Osteoblast (primary cell): Measurements from ENCODE around the gene MIB2. TPM values are rescaled to one million over a fixed set of nuclear protein-coding genes. Genes with fewer than 3 reads are reported as not detected.
A peak's percentile ranks its signal among the peaks of the same experiment; 100 is the strongest.

ENCODE experiments used
- DNase-seq: peaks from one replicate; pipeline ENCODE4 v3.0.0; 2011; ENCODE audit warnings: low spot score, mixed read lengths; ENCODE audit not compliant: insufficient read length; ENCODE audit errors: missing footprints
- H2AFZ ChIP-seq: 2 replicates; pipeline ENCODE4 v1.6.0; 2011; ENCODE audit warnings: mild to moderate bottlenecking, low read length
- H3K27ac ChIP-seq: 2 replicates; pipeline ENCODE4 v1.5.1; 2011; ENCODE audit warnings: mild to moderate bottlenecking, low read depth, low read length, moderate library complexity
- H3K27me3 ChIP-seq: 2 replicates; pipeline ENCODE4 v1.6.0; 2012; ENCODE audit warnings: mild to moderate bottlenecking, control low read depth, inconsistent platforms, low read length, moderate library complexity; ENCODE audit not compliant: insufficient read depth
- H3K36me3 ChIP-seq: 2 replicates; pipeline ENCODE4 v1.5.1; 2011; ENCODE audit warnings: mild to moderate bottlenecking, low read length, control low read depth, moderate library complexity; ENCODE audit not compliant: insufficient read depth
- H3K4me1 ChIP-seq: 2 replicates; pipeline ENCODE4 v1.5.1; 2011; ENCODE audit warnings: mild to moderate bottlenecking, low read length, control low read depth, moderate library complexity; ENCODE audit not compliant: insufficient read depth
- H3K4me2 ChIP-seq: 2 replicates; pipeline ENCODE4 v1.6.0; 2011; ENCODE audit warnings: mild to moderate bottlenecking, low read length; ENCODE audit not compliant: insufficient read depth
- H3K4me3 ChIP-seq: fragments of 200-600 bp; sonication (generic); 3 replicates; pipeline ENCODE4 v1.5.1; 2012; ENCODE audit warnings: mild to moderate bottlenecking, low read length, inconsistent platforms; ENCODE audit not compliant: insufficient read depth
- H3K79me2 ChIP-seq: 2 replicates; pipeline ENCODE4 v1.6.0; 2012; ENCODE audit warnings: mild to moderate bottlenecking, low read length, control low read depth, inconsistent platforms; ENCODE audit not compliant: insufficient read depth
- H3K9me3 ChIP-seq: 2 replicates; pipeline ENCODE4 v1.5.1; 2011; ENCODE audit warnings: low read depth, low read length, control low read depth
- H4K20me1 ChIP-seq: 2 replicates; pipeline ENCODE4 v1.6.0; 2012; ENCODE audit warnings: mild to moderate bottlenecking, low read length, control low read depth; ENCODE audit not compliant: insufficient read depth
- CTCF ChIP-seq: IDR thresholded peaks from 2 replicates; pipeline ENCODE4 v1.5.1; 2011; ENCODE audit warnings: mild to moderate bottlenecking, low read depth, low read length, moderate library complexity; ENCODE audit errors: extremely low read depth
- total RNA-seq: library from RNA; depleted of rRNA; stranded (reverse); fragments of >200 nt; gene quantifications from 2 replicates; pipeline ENCODE4 v1.2.3, GENCODE V29; 2012

MIB2 gene
- total RNA-seq, 1 donor: 80.7 TPM

GRCh38 chr1:1596493-1597274 is 18.6 kb upstream of the MIB2 start:
- Histone ChIP-seq H3K4me1 (no peaks in the 10 kb centered on the region), H3K4me3 (no peak overlapping the region), H3K4me2 (no peak overlapping the region), H3K9me3 (no peaks in the 10 kb centered on the region), H3K36me3 (no peaks in the 10 kb centered on the region), H4K20me1 (peaks cover 4% of the 10 kb centered on the region), H2AFZ (no peak overlapping the region), H3K27me3 (peaks cover 48% of the 10 kb centered on the region), H3K79me2 (no peaks in the 10 kb centered on the region), H3K27ac (no peak overlapping the region)
- TF ChIP-seq CTCF: no peak
- DNase-seq: peak; percentile 88

- no peak overlapping the region for H3K4me3 ChIP-seq
- H2AFZ ChIP-seq: no peak overlapping the region
- H3K27me3 ChIP-seq: peaks cover 52% of the 10 kb centered on the region
- H4K20me1 ChIP-seq: peaks cover 4% of the 10 kb centered on the region
- H3K27ac ChIP-seq: no peak overlapping the region
- H3K36me3 ChIP-seq: no peaks in the 10 kb centered on the region
- TF ChIP-seq CTCF: no peak
- H3K4me1 ChIP-seq: no peaks in the 10 kb centered on the region
- no peaks in the 10 kb centered on the region for H3K9me3 ChIP-seq
- H3K4me2 ChIP-seq: no peak overlapping the region
- H3K79me2 ChIP-seq: no peaks in the 10 kb centered on the region
- peak; percentile 97 for DNase-seq
These were observed 17.9 kb upstream of the MIB2 start for GRCh38 chr1:1597275-1597930.

GRCh38 chr1:1598051-1598719 is 17.1 kb upstream of the MIB2 start:
- H3K27ac ChIP-seq: no peak overlapping the region
- no peaks in the 10 kb centered on the region for H3K36me3 ChIP-seq
- H3K79me2 ChIP-seq: no peaks in the 10 kb centered on the region
- peaks cover 52% of the 10 kb centered on the region for H3K27me3 ChIP-seq
- DNase-seq: peak; percentile 81
- TF ChIP-seq CTCF: no peak
- H2AFZ ChIP-seq: no peak overlapping the region
- H3K9me3 ChIP-seq: no peaks in the 10 kb centered on the region
- no peaks in the 10 kb centered on the region for H3K4me1 ChIP-seq
- peaks cover 4% of the 10 kb centered on the region for H4K20me1 ChIP-seq
- no peak overlapping the region for H3K4me2 ChIP-seq
- no peak overlapping the region for H3K4me3 ChIP-seq

- Histone ChIP-seq H3K36me3 (no peaks in the 10 kb centered on the region), H3K4me2 (no peak overlapping the region), H3K4me1 (no peaks in the 10 kb centered on the region), H3K9me3 (no peaks in the 10 kb centered on the region), H3K4me3 (no peak overlapping the region), H3K27ac (no peak overlapping the region), H3K79me2 (no peaks in the 10 kb centered on the region), H2AFZ (no peak overlapping the region), H3K27me3 (peaks cover 52% of the 10 kb centered on the region), H4K20me1 (peaks cover 4% of the 10 kb centered on the region)
- peak; percentile 86 for DNase-seq
- no peak for TF ChIP-seq CTCF
These were observed 16.6 kb upstream of the MIB2 start for GRCh38 chr1:1598720-1599029.
